Stimulated activated naive CD8-positive, alpha-beta T cell treated with anti-CD3 and anti-CD28 coated beads, Interleukin-15, amount 100 ng/mL, for 72 hours (primary cell): ENCODE data around the gene TNFRSF8.
"Not testable (repeated sequence)": the region's sequence is repeated elsewhere in the genome, so short reads cannot be mapped to it uniquely, and the experiment has no call there.

ENCODE experiments used
- ATAC-seq: fragments of 150-1000 bp; cut with Tn5 transposase; 2 replicates; pipeline ENCODE4 v1.10.0; 2021; ENCODE audit warnings: mild to moderate bottlenecking, moderate library complexity
- DNase-seq, 2 donors: peaks; one replicate each; pipeline ENCODE4 v3.0.0; 2021 to 2022
- H3K27ac Mint-ChIP-seq, 2 donors: one replicate each; pipeline ENCODE4 v1.8.0; 2022; ENCODE audit warnings: mild to moderate bottlenecking in 2 of 2, mixed read lengths in 2 of 2, moderate library complexity in 2 of 2
- H3K27me3 Mint-ChIP-seq: one replicate; pipeline ENCODE4 v1.8.0; 2022; ENCODE audit warnings: mixed read lengths
- H3K4me1 Mint-ChIP-seq: one replicate; pipeline ENCODE4 v1.8.0; 2022; ENCODE audit warnings: mild to moderate bottlenecking, mixed read lengths
- H3K4me3 Mint-ChIP-seq, 2 donors: one replicate each; pipeline ENCODE4 v1.8.0; 2022; ENCODE audit warnings: mild to moderate bottlenecking in 2 of 2, mixed read lengths in 2 of 2, moderate library complexity in 1 of 2
- H3K9me3 Mint-ChIP-seq, 2 donors: one replicate each; pipeline ENCODE4 v1.8.0; 2022; ENCODE audit warnings: mixed read lengths in 2 of 2

The TNFRSF8 gene

GRCh38 chr1:12033441-12033840 lies 29.7 kb upstream of the TNFRSF8 start:
- DNase-seq, H3K27me3 Mint-ChIP-seq, H3K9me3 Mint-ChIP-seq, ATAC-seq, H3K4me1 Mint-ChIP-seq, H3K4me3 Mint-ChIP-seq: not testable (repeated sequence)
- peak overlapping the region in 1 of 2 donors; percentile 54 for H3K27ac Mint-ChIP-seq

GRCh38 chr1:12034381-12034801 lies 28.7 kb upstream of the TNFRSF8 start:
- no peaks in the 10 kb centered on the region for H3K9me3 Mint-ChIP-seq
- H3K27ac Mint-ChIP-seq: no peak overlapping the region
- peaks cover 13% of the 10 kb centered on the region for H3K4me1 Mint-ChIP-seq
- ATAC-seq: no peak
- H3K4me3 Mint-ChIP-seq: no peak overlapping the region
- DNase-seq: no peak
- no peaks in the 10 kb centered on the region for H3K27me3 Mint-ChIP-seq

GRCh38 chr1:12035312-12035711 lies 27.8 kb upstream of the TNFRSF8 start:
- no peak for ATAC-seq

GRCh38 chr1:12037486-12038355 lies 25.4 kb upstream of the TNFRSF8 start:
- no peak for ATAC-seq
- DNase-seq: no peak
- H3K27me3 Mint-ChIP-seq: no peaks in the 10 kb centered on the region
- no peak overlapping the region for H3K4me3 Mint-ChIP-seq
- peaks cover 13% of the 10 kb centered on the region for H3K4me1 Mint-ChIP-seq
- no peaks in the 10 kb centered on the region for H3K9me3 Mint-ChIP-seq
- H3K27ac Mint-ChIP-seq: no peak overlapping the region

More at GRCh38 chr1:12035312-12035711, 27.8 kb upstream of the TNFRSF8 start:
- peaks cover 13% of the 10 kb centered on the region for H3K4me1 Mint-ChIP-seq
- no peak overlapping the region for H3K4me3 Mint-ChIP-seq
- no peak overlapping the region for H3K27ac Mint-ChIP-seq
- DNase-seq: no peak
- H3K9me3 Mint-ChIP-seq: no peaks in the 10 kb centered on the region
- no peaks in the 10 kb centered on the region for H3K27me3 Mint-ChIP-seq

GRCh38 chr1:12038356-12039163 lies 24.5 kb upstream of the TNFRSF8 start:
- Mint-ChIP-seq H3K4me1 (peaks cover 13% of the 10 kb centered on the region), H3K27me3 (no peaks in the 10 kb centered on the region), H3K27ac (peak overlapping the region in 1 of 2 donors; percentile 71), H3K9me3 (no peaks in the 10 kb centered on the region), H3K4me3 (no peak overlapping the region)
- ATAC-seq (no peak), DNase-seq (no peak)

GRCh38 chr1:12039164-12039525 lies 24.0 kb upstream of the TNFRSF8 start:
- DNase-seq (no peak), ATAC-seq (peak; percentile 77)
- Mint-ChIP-seq H3K4me1 (peaks cover 13% of the 10 kb centered on the region), H3K27me3 (peaks cover 6% of the 10 kb centered on the region), H3K4me3 (no peak overlapping the region), H3K9me3 (no peaks in the 10 kb centered on the region), H3K27ac (peak overlapping the region in 1 of 2 donors; percentile 71)

- not testable (repeated sequence) for DNase-seq, H3K27ac Mint-ChIP-seq, ATAC-seq, H3K9me3 Mint-ChIP-seq, H3K4me3 Mint-ChIP-seq
- Mint-ChIP-seq H3K4me1 (peaks cover 13% of the 10 kb centered on the region), H3K27me3 (peaks cover 14% of the 10 kb centered on the region)
Measured at GRCh38 chr1:12039824-12040456, 23.2 kb upstream of the TNFRSF8 start.

GRCh38 chr1:12040457-12041051 lies 22.5 kb upstream of the TNFRSF8 start:
- ATAC-seq: peak; percentile 83
- no peak overlapping the region for H3K27ac Mint-ChIP-seq
- H3K4me3 Mint-ChIP-seq: no peak overlapping the region
- H3K27me3 Mint-ChIP-seq: peaks cover 20% of the 10 kb centered on the region
- no peak for DNase-seq
- no peaks in the 10 kb centered on the region for H3K9me3 Mint-ChIP-seq
- peaks cover 17% of the 10 kb centered on the region for H3K4me1 Mint-ChIP-seq

- H3K4me3 Mint-ChIP-seq, DNase-seq, ATAC-seq, H3K9me3 Mint-ChIP-seq, H3K27ac Mint-ChIP-seq, H3K4me1 Mint-ChIP-seq: not testable (repeated sequence)
- peaks cover 25% of the 10 kb centered on the region for H3K27me3 Mint-ChIP-seq
Measured at GRCh38 chr1:12044187-12044877, 18.8 kb upstream of the TNFRSF8 start.

- H3K9me3 Mint-ChIP-seq: no peaks in the 10 kb centered on the region
- peaks cover 25% of the 10 kb centered on the region for H3K27me3 Mint-ChIP-seq
- no peak overlapping the region for H3K4me3 Mint-ChIP-seq
- H3K27ac Mint-ChIP-seq: no peak overlapping the region
- ATAC-seq (no peak), DNase-seq (no peak)
- peaks cover 12% of the 10 kb centered on the region for H3K4me1 Mint-ChIP-seq
Measured at GRCh38 chr1:12046749-12047119, 16.4 kb upstream of the TNFRSF8 start.

- H3K27ac Mint-ChIP-seq: no peak overlapping the region
- peak; percentile 71 to 83 for DNase-seq
- H3K27me3 Mint-ChIP-seq: peaks cover 26% of the 10 kb centered on the region
- peak; percentile 88 for ATAC-seq
- H3K4me1 Mint-ChIP-seq: peaks cover 17% of the 10 kb centered on the region
- no peaks in the 10 kb centered on the region for H3K9me3 Mint-ChIP-seq
- no peak overlapping the region for H3K4me3 Mint-ChIP-seq
Measured at GRCh38 chr1:12047120-12047876, 15.8 kb upstream of the TNFRSF8 start.

- DNase-seq (no peak), ATAC-seq (no peak)
- Mint-ChIP-seq H3K4me3 (no peak overlapping the region), H3K4me1 (peaks cover 28% of the 10 kb centered on the region), H3K27ac (no peak overlapping the region), H3K27me3 (peaks cover 34% of the 10 kb centered on the region), H3K9me3 (no peaks in the 10 kb centered on the region)
Measured at GRCh38 chr1:12048372-12048771, 14.7 kb upstream of the TNFRSF8 start.

GRCh38 chr1:12049616-12050015 lies 13.5 kb upstream of the TNFRSF8 start:
- no peaks in the 10 kb centered on the region for H3K9me3 Mint-ChIP-seq
- peaks cover 25% of the 10 kb centered on the region for H3K27me3 Mint-ChIP-seq
- no peak overlapping the region for H3K27ac Mint-ChIP-seq
- peaks cover 40% of the 10 kb centered on the region for H3K4me1 Mint-ChIP-seq
- H3K4me3 Mint-ChIP-seq: no peak overlapping the region
- ATAC-seq (no peak), DNase-seq (no peak)

GRCh38 chr1:12051361-12051760 lies 11.7 kb upstream of the TNFRSF8 start:
- Mint-ChIP-seq H3K4me3 (no peak overlapping the region), H3K27me3 (peaks cover 16% of the 10 kb centered on the region), H3K4me1 (peaks cover 48% of the 10 kb centered on the region), H3K9me3 (no peaks in the 10 kb centered on the region), H3K27ac (no peak overlapping the region)
- no peak for DNase-seq
- no peak for ATAC-seq
